ENCODE results near the gene HTRA1. TPM values are rescaled to one million over a fixed set of nuclear protein-coding genes. Genes with fewer than 3 reads are reported as not detected.

The HTRA1 gene
- total RNA-seq, 2 experiments from 2014 or later, result not detected

- peaks cover 26% of the 10 kb centered on the region for H3K27me3 Mint-ChIP-seq
Observed at GRCh38 chr10:122467701-122468100, 6.3 kb downstream of the HTRA1 start.

GRCh38 chr10:122468307-122468925, 7.1 kb downstream of the HTRA1 start:
- H3K27me3 Mint-ChIP-seq, result peaks cover 20% of the 10 kb centered on the region
- H3K4me1 Mint-ChIP-seq (ENCODE audit: low read depth), result no peaks in the 10 kb centered on the region
- ChIA-PET POLR2A (no interaction called here), CTCF (interaction anchor here (0.8 to 1.0 kb wide), 2 partner anchors 57 to 126 kb away, joined by 3 read pairs; no protein-coding TSS in a partner anchor)
- no peak for DNase-seq
- H3K36me3 Mint-ChIP-seq, result no peaks in the 10 kb centered on the region
- no peak overlapping the region for H3K4me3 Mint-ChIP-seq
- no peaks in the 10 kb centered on the region for H3K9me3 Mint-ChIP-seq
- H3K27ac Mint-ChIP-seq, result no peak overlapping the region
- intact Hi-C loops (cut with micrococcal nuclease), result no loop called here

More at GRCh38 chr10:122467701-122468100, 6.3 kb downstream of the HTRA1 start:
- H3K9me3 Mint-ChIP-seq, result no peaks in the 10 kb centered on the region
- no peak for DNase-seq
- ChIA-PET POLR2A (no interaction called here), CTCF (interaction anchor here (0.9 kb wide), 1 partner anchor 125 kb away, joined by 3 read pairs; no protein-coding TSS in a partner anchor)
- H3K4me1 Mint-ChIP-seq (ENCODE audit: low read depth), result peaks cover 4% of the 10 kb centered on the region
- intact Hi-C loops (cut with micrococcal nuclease), result no loop called here
- H3K36me3 Mint-ChIP-seq, result no peaks in the 10 kb centered on the region
- no peak overlapping the region for H3K27ac Mint-ChIP-seq
- no peak overlapping the region for H3K4me3 Mint-ChIP-seq

DNA sequence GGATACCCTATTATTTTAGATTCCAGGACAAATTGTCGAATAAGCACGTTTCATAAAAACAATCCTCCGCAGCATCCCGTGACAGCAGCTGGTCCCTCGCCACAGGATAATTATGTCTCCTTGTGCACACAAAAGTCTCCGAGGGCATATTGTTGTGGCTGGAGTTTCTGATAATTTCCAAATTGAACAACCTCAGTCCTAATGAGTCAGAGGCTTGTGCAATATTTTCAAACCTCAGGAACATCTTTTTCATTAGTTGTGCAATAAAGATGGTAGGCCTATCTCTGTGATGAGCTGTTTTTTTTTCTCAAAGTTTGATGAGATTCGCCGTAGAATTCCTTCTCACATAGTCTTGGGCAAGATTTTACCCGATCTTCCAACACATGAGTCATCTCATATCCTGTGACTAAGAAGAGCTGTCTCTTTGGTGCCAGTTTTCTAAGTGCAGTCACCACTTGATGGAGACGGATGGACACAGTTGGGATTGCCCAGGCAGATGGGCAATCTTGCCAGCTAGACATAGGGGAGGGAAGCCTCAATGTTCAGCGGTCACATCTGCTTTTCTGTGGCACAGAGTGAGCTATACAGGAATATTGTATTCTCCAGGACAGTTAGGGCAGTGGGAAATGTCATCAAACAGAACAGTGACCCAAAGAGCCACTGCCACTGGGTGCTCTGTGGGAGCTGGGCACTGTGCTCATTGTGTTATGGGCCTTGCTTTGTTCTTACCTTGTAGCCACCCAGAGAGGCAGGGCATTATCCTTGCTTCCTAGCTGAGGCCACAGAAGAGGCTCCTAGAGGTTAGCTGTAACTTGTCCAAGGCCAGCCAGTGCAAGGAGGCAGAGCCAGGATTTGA, 7.8 kb downstream of the HTRA1 start:
- Mint-ChIP-seq H3K27ac (no peak overlapping the region), H3K27me3 (peaks cover 14% of the 10 kb centered on the region), H3K36me3 (no peaks in the 10 kb centered on the region), H3K4me3 (no peak overlapping the region), H3K9me3 (no peaks in the 10 kb centered on the region), H3K4me1 (ENCODE audit: low read depth) (no peaks in the 10 kb centered on the region)
- intact Hi-C loops (cut with micrococcal nuclease), result no loop called here
- DNase-seq, result no peak
- CTCF ChIA-PET, result interaction anchor here (0.8 to 1.0 kb wide), 3 partner anchors 34 to 126 kb away, joined by 3 read pairs; no protein-coding TSS in a partner anchor
- POLR2A ChIA-PET, result no interaction called here

DNA sequence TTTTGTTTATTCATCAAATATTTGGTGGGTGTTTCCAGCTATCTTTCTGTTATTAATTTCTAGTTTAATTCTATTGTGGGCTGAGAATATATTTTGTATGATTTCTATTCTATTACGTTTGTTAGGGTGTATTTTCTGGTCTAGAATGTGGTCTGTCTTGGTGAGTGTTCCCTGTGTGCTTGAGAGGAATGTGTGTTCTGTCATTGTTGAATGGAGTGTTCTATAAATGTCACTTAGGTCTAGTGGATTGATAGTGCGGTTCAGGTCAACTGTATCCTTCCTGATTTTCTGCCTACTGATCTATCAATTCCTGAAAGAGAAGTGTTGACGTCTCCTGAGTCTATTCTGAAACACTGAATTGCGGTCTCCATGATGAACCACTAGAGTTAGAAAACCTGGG, 8.5 kb downstream of the HTRA1 start:
- H3K36me3 Mint-ChIP-seq, result no peaks in the 10 kb centered on the region
- POLR2A ChIA-PET, result no interaction called here
- peaks cover 10% of the 10 kb centered on the region for H3K27me3 Mint-ChIP-seq
- intact Hi-C loops (cut with micrococcal nuclease), result no loop called here
- H3K4me1 Mint-ChIP-seq (ENCODE audit: low read depth), result no peaks in the 10 kb centered on the region
- no peak for DNase-seq
- CTCF ChIA-PET, result interaction anchor here (0.9 kb wide), 1 partner anchor 35 kb away, joined by 3 read pairs; no protein-coding TSS in a partner anchor
- no peaks in the 10 kb centered on the region for H3K9me3 Mint-ChIP-seq
- no peak overlapping the region for H3K27ac Mint-ChIP-seq
- H3K4me3 Mint-ChIP-seq, result no peak overlapping the region

GRCh38 chr10:122471531-122472177, 10.3 kb downstream of the HTRA1 start:
- ChIA-PET CTCF (no interaction called here), POLR2A (no interaction called here)
- DNase-seq, result no peak
- intact Hi-C loops (cut with micrococcal nuclease), result no loop called here
- Mint-ChIP-seq H3K27ac (no peak overlapping the region), H3K27me3 (peaks cover 7% of the 10 kb centered on the region), H3K9me3 (no peaks in the 10 kb centered on the region), H3K36me3 (no peaks in the 10 kb centered on the region), H3K4me1 (ENCODE audit: low read depth) (no peaks in the 10 kb centered on the region), H3K4me3 (no peak overlapping the region)

DNA sequence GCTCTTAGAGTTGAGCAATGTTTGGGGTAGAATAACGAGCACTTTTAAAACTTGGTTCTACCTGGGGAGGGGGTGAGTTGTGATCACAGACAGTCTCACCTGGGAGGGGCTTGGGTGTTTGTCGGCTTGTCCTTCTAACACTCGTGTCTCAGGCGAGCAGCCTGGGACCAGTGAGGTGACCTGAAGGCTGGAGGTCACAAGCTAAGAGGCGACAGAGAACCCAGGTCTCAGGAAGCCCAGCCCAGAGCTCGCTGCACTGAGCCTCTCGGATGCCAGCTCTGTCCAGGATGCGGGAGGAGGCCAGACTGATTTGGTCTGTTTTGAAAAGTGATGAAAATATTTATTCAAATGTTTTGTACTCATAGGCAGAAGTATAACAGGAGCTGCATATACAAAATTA, 11.8 kb downstream of the HTRA1 start:
- Mint-ChIP-seq H3K9me3 (no peaks in the 10 kb centered on the region), H3K4me3 (no peak overlapping the region), H3K4me1 (ENCODE audit: low read depth) (no peaks in the 10 kb centered on the region), H3K27me3 (peaks cover 7% of the 10 kb centered on the region), H3K27ac (no peak overlapping the region), H3K36me3 (no peaks in the 10 kb centered on the region)
- intact Hi-C loops (cut with micrococcal nuclease), result no loop called here
- POLR2A ChIA-PET, result no interaction called here
- CTCF ChIA-PET, result interaction anchor here (0.7 to 1.0 kb wide), 2 partner anchors 92 to 205 kb away, joined by 3 read pairs; no protein-coding TSS in a partner anchor
- no peak for DNase-seq

DNA sequence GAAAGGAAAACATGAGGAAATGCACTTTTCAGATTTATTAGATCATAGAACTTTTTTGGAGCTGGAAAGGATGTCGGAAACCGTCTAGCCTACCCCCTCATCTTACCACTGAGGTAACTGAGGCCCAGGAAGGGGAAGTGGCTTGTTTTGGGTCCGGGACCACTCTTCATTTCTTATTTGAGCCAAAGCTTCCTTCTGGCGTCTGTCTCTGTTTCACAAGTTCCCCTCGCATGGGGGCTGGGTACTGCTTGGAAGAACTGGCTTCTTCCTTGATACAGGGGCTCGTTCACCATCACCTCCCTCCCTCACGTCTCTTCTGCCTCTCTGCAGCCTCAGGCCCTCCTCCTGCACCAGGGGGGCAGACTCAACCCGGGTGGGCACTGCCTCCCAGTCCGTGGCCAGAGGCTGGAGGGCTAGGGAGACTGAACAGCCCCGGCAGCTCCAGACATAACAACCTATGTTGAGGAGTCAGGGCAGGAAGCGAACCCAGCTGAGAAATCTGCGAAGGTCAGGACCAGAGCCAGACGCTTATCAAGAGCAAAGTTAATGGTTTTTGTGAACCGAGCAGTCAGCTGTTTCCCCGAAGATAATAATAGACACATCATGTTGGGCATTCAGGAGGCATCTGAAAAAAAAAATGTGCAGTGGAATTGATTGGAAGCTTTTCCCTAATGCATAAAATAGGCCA, 12.9 kb downstream of the HTRA1 start:
- no peaks in the 10 kb centered on the region for H3K4me1 Mint-ChIP-seq (ENCODE audit: low read depth)
- CTCF ChIA-PET, result interaction anchor here (1.0 to 1.2 kb wide), 2 partner anchors 91 to 207 kb away, joined by 3 to 4 read pairs; no protein-coding TSS in a partner anchor
- H3K4me3 Mint-ChIP-seq, result no peak overlapping the region
- H3K9me3 Mint-ChIP-seq, result no peaks in the 10 kb centered on the region
- no peak for DNase-seq
- H3K36me3 Mint-ChIP-seq, result no peaks in the 10 kb centered on the region
- intact Hi-C loops (cut with micrococcal nuclease), result no loop called here
- POLR2A ChIA-PET, result no interaction called here
- peaks cover 3% of the 10 kb centered on the region for H3K27me3 Mint-ChIP-seq
- H3K27ac Mint-ChIP-seq, result no peak overlapping the region

DNA sequence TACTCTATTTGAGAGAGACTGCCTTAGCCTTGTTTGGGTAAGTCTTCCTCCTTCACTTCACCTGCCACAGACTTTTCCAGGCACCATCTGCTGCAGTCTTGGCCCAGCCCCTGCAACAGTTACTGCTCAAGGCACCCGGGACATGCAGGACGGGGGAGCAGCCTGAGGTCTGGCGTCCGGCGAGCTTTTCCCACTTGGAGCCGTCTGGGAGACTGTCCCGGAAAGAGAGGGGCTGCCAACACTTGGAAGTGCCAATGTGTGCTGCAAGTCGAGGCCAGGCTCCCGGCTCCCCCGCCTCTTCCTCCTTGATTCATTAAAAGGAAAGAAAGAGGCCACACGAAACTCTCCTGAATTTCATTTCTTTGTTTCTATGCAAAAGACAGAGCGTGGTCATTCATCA, 13.7 kb downstream of the HTRA1 start:
- Mint-ChIP-seq H3K27ac (no peak overlapping the region), H3K36me3 (no peaks in the 10 kb centered on the region), H3K9me3 (no peaks in the 10 kb centered on the region), H3K27me3 (peaks cover 9% of the 10 kb centered on the region), H3K4me1 (ENCODE audit: low read depth) (no peaks in the 10 kb centered on the region), H3K4me3 (no peak overlapping the region)
- ChIA-PET CTCF (interaction anchor here (1.2 kb wide), 1 partner anchor 90 kb away, joined by 4 read pairs; no protein-coding TSS in a partner anchor), POLR2A (no interaction called here)
- DNase-seq, result no peak
- intact Hi-C loops (cut with micrococcal nuclease), result no loop called here

GRCh38 chr10:122475591-122476332, 14.4 kb downstream of the HTRA1 start:
- Mint-ChIP-seq H3K9me3 (no peaks in the 10 kb centered on the region), H3K4me3 (no peak overlapping the region), H3K4me1 (ENCODE audit: low read depth) (no peaks in the 10 kb centered on the region), H3K27ac (no peak overlapping the region), H3K36me3 (no peaks in the 10 kb centered on the region), H3K27me3 (peaks cover 10% of the 10 kb centered on the region)
- ChIA-PET POLR2A (no interaction called here), CTCF (no interaction called here)
- DNase-seq, result no peak
- intact Hi-C loops (cut with micrococcal nuclease), result no loop called here

GRCh38 chr10:122476333-122476695, 15.0 kb downstream of the HTRA1 start:
- Mint-ChIP-seq H3K4me1 (ENCODE audit: low read depth) (no peaks in the 10 kb centered on the region), H3K9me3 (peaks cover under 1% of the 10 kb centered on the region), H3K36me3 (no peaks in the 10 kb centered on the region), H3K27ac (no peak overlapping the region), H3K4me3 (no peak overlapping the region), H3K27me3 (peaks cover 10% of the 10 kb centered on the region)
- intact Hi-C loops (cut with micrococcal nuclease), result no loop called here
- no peak for DNase-seq
- CTCF ChIA-PET, result no interaction called here
- POLR2A ChIA-PET, result no interaction called here

- POLR2A ChIA-PET, result no interaction called here
- no peaks in the 10 kb centered on the region for H3K4me1 Mint-ChIP-seq (ENCODE audit: low read depth)
- peaks cover 10% of the 10 kb centered on the region for H3K27me3 Mint-ChIP-seq
- H3K36me3 Mint-ChIP-seq, result no peaks in the 10 kb centered on the region
- intact Hi-C loops (cut with micrococcal nuclease), result no loop called here
- no peak overlapping the region for H3K4me3 Mint-ChIP-seq
- H3K9me3 Mint-ChIP-seq, result peaks cover 6% of the 10 kb centered on the region
- CTCF ChIA-PET, result no interaction called here
- no peak for DNase-seq
- no peak overlapping the region for H3K27ac Mint-ChIP-seq
Observed at GRCh38 chr10:122477436-122477835, 16.1 kb downstream of the HTRA1 start.
